CD4-positive, alpha-beta T cell treated with Interleukin-15 for 4 hours (primary cell): ENCODE results near the gene CXXC1.
"Not testable (repeated sequence)": the region's sequence is repeated elsewhere in the genome, so short reads cannot be mapped to it uniquely, and the experiment has no call there.

Experiments used
- DNase-seq: peaks from one replicate; pipeline ENCODE4 v3.0.0-alpha.2; 2020; ENCODE audit warnings: low spot score

Gene CXXC1

GRCh38 chr18:50287441-50288347 is at the start of gene CXXC1:
CXXC1 (minus strand) TSS chr18:50287692; CDS start chr18:50287589, 103 bp downstream.
- DNase-seq = peak; percentile 98

GRCh38 chr18:50334546-50335152 is 47.2 kb upstream of the CXXC1 start:
- DNase-seq = no peak

GRCh38 chr18:50331691-50332090 is 44.2 kb upstream of the CXXC1 start:
- no peak for DNase-seq

GRCh38 chr18:50330176-50330575 is 42.7 kb upstream of the CXXC1 start:
- DNase-seq = no peak

GRCh38 chr18:50327983-50328382 is 40.5 kb upstream of the CXXC1 start:
- DNase-seq = no peak

- DNase-seq = no peak
These were observed 33.2 kb upstream of the CXXC1 start for GRCh38 chr18:50320719-50321118.

- DNase-seq = no peak
These were observed 27.8 kb upstream of the CXXC1 start for GRCh38 chr18:50315100-50315871.

- DNase-seq = no peak
These were observed 26.5 kb upstream of the CXXC1 start for GRCh38 chr18:50313873-50314460.

- DNase-seq = no peak
These were observed 25.6 kb upstream of the CXXC1 start for GRCh38 chr18:50313031-50313607.

- no peak for DNase-seq
These were observed 25.0 kb upstream of the CXXC1 start for GRCh38 chr18:50312296-50313030.

- DNase-seq = no peak
These were observed 24.2 kb upstream of the CXXC1 start for GRCh38 chr18:50311650-50312049.

GRCh38 chr18:50310080-50310479 is 22.6 kb upstream of the CXXC1 start:
- DNase-seq = no peak

- not testable (repeated sequence) for DNase-seq
These were observed 21.4 kb upstream of the CXXC1 start for GRCh38 chr18:50308851-50309250.

- DNase-seq = peak; percentile 90
These were observed 20.4 kb upstream of the CXXC1 start for GRCh38 chr18:50307738-50308470.

GRCh38 chr18:50307400-50307737 is 19.9 kb upstream of the CXXC1 start:
- DNase-seq = no peak

GRCh38 chr18:50306944-50307343 is 19.5 kb upstream of the CXXC1 start:
- no peak for DNase-seq

- no peak for DNase-seq
These were observed 13.6 kb upstream of the CXXC1 start for GRCh38 chr18:50301074-50301473.

- DNase-seq = no peak
These were observed 12.3 kb upstream of the CXXC1 start for GRCh38 chr18:50299626-50300388.

- no peak for DNase-seq
These were observed 11.2 kb upstream of the CXXC1 start for GRCh38 chr18:50298443-50299284.
